HG03558 (cell line): ENCODE data around the gene KRTAP5-9.
"Not testable (repeated sequence)": the region's sequence is repeated elsewhere in the genome, so short reads cannot be mapped to it uniquely, and the experiment has no call there.

Experiments used
- ATAC-seq: cut with Tn5 transposase; IDR thresholded peaks from one replicate; pipeline ENCODE4 v1.9.1; 2021; ENCODE audit warnings: moderate number of reproducible peaks; ENCODE audit not compliant: unreplicated experiment; ENCODE audit errors: extremely low read depth

KRTAP5-9 gene

GRCh38 chr11:71557257-71557656 lies 9.0 kb downstream of the KRTAP5-9 start:
- no peak for ATAC-seq

GRCh38 chr11:71558996-71559395 lies 10.8 kb downstream of the KRTAP5-9 start:
- no peak for ATAC-seq

DNA sequence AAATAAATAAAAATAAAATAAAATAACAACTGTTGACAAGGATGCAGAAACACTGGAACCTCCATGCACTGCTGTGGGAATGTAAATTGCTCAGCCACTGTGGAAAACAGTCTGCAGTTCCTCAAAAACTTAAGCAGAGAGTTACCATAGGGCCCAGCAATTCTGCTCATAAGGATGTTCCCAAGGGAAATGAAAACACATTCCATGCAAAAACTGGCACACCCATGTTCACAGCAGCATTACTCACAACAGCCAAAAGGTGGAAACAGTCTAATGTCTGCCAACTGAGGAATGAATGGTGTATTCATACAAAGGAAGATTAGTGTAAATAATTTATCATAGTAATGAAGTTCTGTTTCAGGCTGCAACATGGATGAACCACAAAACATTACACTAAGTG lies 13.9 kb downstream of the KRTAP5-9 start:
- no peak for ATAC-seq

DNA sequence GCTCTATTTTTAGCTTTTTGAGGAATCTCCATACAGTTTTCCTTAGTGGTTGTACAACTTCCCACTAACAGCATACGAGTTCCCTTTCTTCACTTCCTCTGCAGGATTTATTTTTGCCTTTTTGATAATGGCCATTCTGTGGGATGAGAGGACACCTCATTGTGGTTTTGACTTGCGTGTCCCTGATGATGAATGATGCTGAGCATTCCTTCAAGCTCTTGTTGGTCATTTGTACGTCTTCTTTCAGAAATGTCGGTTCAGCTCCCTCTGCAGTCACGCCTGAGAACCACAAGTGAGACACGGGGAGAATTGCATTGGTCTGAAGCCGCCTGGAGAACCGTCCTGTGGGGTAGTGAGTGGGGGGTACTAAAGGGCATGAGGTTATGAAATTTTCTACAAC lies 15.2 kb downstream of the KRTAP5-9 start:
- ATAC-seq = no peak

- no peak for ATAC-seq
Observed at GRCh38 chr11:71564430-71564829, 16.2 kb downstream of the KRTAP5-9 start.

DNA sequence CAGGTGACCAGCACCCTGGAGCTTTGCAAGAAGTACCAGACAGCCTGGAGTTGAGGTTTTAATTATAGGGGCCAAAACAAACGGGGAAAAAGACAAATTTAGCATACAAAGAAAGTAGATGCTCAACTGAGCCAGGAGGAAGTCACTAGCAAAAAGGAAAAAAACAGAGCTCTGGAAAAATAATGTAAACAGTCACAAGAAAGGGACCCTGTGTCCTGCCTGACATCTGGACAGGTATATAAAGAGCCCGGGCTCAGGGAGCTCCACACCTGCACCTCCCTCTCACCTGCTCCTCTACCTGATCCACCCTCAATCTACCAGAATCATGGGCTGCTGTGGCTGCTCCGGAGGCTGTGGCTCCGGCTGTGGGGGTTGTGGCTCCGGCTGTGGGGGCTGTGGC lies 17.0 kb downstream of the KRTAP5-9 start, which contains the start of gene KRTAP5-10:
TSS of gene KRTAP5-10 (plus strand) at position 301 of the 400 bp plus-strand sequence. CDS start at position 326, 25 bp downstream.
- ATAC-seq = no peak

- ATAC-seq = no peak
Observed at GRCh38 chr11:71566081-71566620, 17.9 kb downstream of the KRTAP5-9 start.

DNA sequence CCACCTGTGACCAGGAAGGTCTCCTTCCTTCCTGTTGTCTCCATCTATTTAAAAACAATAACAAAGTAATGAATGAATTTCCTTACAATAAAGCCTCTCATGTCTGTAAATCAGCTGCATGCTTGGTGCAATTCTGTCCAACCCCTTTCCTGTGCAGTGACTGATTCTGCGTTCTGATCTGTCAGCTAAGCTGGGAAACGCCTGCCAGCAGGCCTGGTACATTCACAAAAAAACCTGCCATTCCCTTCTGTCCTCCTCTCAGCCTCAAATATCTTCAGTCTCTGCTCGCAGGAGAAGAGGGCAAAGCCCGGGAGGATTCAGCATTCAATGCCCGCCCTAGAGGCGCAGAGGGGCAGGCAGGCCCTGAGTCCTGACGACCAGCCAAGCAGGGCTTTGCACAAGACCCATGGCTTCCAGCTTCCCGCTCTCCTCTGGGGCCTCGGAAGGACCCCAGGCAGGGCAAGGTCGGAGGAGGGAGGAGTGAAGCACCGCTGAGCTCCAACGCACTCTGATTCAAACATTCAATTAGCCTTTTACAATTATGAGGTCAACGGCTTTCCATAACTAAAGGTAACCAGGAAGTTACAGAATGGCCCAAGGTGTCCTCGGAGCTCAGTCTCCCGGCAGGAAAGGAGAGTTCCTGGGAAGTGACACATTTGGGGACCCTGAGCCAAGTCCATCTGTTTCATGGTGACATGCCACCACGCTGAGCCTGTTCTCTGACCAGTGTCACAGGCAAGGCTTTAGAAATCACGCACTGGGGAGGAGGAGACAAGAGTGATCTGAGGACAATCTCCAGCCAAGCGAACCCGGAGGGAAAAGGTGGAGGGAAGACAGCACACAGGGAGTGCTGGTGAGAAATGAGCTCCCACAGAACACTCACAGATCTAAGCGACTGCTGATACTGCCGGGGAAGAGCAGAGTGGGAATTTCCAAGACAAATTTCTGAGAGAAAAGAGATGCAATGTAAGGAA lies 18.7 kb downstream of the KRTAP5-9 start:
- not testable (repeated sequence) for ATAC-seq

- ATAC-seq = not testable (repeated sequence)
Observed at GRCh38 chr11:71567633-71568032, 19.4 kb downstream of the KRTAP5-9 start.

GRCh38 chr11:71568704-71569349 lies 20.6 kb downstream of the KRTAP5-9 start:
- ATAC-seq = no peak

DNA sequence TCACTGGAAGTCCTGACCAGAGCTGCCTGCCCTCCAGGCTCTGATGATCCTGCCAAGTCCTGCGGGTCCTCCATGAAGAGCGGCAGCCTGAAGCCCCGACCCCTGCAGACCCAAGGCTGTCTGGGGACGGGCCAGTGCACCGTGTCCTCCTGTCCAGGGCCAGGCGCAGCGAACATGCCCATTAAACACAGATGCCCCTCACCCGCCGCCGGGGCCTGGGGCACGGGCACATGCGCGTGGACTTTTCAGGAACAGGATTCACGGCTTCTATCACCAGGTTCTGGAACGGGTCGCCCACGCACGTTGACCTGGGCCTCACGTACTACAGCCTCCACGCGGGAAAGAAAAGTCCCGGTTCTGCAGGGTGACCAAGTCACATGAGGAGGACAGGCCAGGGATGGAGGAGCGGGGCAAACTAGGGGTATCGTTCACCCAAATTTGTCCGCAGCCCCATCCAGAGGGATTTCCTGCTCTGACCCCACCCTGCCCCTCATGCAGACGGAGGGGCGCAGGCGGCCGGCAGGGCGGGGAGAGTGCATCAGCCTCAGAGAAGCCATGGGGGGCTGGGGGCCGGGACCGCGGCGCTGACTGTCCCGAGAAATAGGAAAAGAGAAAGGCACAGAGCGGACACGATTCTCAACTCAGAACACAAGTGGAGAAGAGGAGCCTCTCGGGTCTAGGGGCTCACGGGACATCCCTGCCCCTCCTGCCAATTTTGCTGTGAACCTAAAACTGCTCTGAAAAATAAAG lies 23.1 kb downstream of the KRTAP5-9 start:
- ATAC-seq = not testable (repeated sequence)

GRCh38 chr11:71572811-71573210 lies 24.6 kb downstream of the KRTAP5-9 start:
- no peak for ATAC-seq

DNA sequence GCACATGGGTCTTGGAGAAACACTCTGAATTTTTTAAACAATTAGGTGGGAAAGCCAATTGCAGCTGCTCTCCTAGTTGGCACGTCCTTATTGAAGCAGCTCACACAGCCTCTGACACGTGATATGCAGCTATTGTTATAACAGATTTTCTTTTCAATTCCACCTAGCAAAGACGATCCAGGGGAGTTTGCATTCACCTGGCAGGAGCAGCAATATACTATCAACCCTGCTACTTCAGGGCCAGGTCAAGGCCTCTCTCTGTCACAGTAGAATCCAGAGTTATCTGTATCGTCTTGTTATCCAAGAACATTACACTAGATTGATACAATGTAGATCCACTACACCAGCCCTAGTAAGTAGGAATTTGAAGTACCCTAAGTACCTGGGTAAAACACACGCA lies 26.2 kb downstream of the KRTAP5-9 start:
- no peak for ATAC-seq

DNA sequence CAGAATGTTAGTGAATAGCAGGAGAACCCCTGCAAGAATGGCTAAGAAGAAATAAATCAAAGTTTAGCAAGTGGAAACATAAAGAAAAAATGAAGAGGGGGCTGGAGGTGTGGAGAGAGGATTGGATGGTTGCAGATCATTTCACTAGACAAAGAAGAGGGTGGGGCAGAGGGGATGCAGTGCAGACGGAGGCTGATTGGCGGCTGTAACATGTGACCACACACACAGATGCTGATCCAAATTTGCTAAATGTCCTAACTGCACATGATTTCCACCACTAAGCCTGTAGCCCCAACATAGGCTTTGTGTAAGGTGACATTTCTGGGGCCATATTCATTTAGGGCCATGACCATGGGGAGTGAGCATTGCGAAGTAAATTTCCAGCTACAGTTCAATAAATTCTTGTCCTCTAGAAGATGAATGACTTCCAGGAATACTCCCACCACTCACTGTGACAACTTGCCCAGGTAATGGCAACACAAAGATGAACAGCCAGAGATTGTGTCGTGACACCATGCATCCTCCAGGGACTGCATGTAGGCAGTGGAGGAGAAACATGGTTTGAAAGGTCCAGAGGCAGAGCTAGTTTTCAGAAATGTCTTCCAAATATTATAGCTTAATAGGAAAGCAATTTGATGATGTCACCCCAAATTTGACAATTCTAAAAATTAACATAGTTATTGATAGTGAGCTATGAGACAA lies 27.7 kb downstream of the KRTAP5-9 start:
- no peak for ATAC-seq

- ATAC-seq = not testable (repeated sequence)
Observed at GRCh38 chr11:71576688-71577465, 28.7 kb downstream of the KRTAP5-9 start.

DNA sequence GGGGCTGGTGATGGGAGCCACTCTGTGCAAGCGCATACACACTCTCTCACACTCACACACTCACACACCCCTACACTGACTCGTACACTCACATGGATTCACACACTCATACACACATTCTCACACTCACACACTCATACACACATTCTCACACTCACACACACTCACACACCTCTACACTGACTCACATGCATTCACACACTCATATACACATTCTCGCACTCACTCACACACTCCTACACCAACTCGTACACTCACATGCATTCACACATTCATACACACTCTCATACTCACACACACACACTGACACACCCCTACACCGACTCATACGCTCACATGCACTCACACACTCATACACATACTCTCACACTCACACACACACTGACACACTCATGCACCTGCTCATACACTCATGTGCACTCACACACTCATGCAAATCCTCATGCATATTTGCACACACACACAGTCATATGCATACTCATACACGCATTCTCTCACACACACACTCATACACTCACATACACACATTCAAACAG lies 29.3 kb downstream of the KRTAP5-9 start:
- ATAC-seq = no peak

GRCh38 chr11:71579513-71579912 lies 31.3 kb downstream of the KRTAP5-9 start:
- not testable (repeated sequence) for ATAC-seq
